NCI-H2107 treated with DMSO at 0.1 percent for 48 hours (cell line): ENCODE data around the gene RCVRN.

ENCODE experiments used
- DNase-seq: peaks from one replicate; lab custom pipeline; 2025; ENCODE audit not compliant: unreplicated experiment; lab: John Stamatoyannopoulos, UW

RCVRN gene

DNA sequence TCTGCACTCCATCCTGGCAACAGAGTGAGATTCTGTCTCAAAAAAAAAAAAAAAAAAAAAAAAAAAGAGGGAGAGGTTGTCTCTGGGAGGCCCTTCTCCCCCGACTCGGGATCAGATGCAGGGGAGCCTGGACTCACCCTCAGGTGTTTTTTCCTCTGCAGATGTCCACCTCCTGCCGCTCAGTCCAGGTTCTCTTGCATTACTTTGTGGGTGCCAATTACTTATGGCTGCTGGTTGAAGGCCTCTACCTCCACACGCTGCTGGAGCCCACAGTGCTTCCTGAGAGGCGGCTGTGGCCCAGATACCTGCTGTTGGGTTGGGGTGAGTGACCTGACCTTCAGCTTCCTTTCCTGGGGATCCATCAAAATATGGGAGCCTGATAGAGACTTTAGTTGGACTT, 45.3 kb downstream of the RCVRN start:
- no peak for DNase-seq

GRCh38 chr17:9855036-9855435, 50.0 kb downstream of the RCVRN start:
- no peak for DNase-seq

- DNase-seq, result no peak
Measured at GRCh38 chr17:9854255-9854654, 50.8 kb downstream of the RCVRN start.

DNA sequence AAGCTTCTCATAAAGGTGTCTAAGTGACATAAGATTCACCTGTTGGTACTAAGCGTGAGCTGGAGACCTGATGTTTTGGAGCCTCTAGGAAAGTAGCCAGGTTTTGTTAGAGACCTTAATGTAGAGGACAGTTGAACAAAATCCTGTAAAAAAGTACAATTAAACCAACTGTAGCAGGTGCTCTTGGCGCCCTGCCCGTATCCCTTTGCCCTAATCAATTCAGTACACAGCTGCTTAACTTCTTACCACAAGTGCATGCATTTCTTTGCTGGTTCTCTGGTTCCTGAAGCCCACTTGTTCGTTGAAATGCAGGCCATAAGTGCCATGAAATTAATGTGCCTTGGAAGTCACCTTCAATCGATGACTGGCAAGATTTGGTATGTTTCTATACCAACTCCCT, 54.9 kb downstream of the RCVRN start:
- DNase-seq, result no peak
